HepG2 (cell line): ENCODE measurements around the gene MISP3. TPM values are rescaled to one million over a fixed set of nuclear protein-coding genes. Genes with fewer than 3 reads are reported as not detected.
A peak's percentile ranks its signal among the peaks of the same experiment; 100 is the strongest.

Experiments used
- CTCF ChIP-seq: sonication (generic); formaldehyde crosslinking; IDR thresholded peaks from 2 replicates; pipeline ENCODE4 v1.5.0; 2020; ENCODE audit warnings: mild to moderate bottlenecking, missing genetic modification reagents, moderate library complexity
- DZIP1 ChIP-seq: sonication (generic); formaldehyde crosslinking; IDR thresholded peaks from 2 replicates; pipeline ENCODE4 v1.5.0; 2020; ENCODE audit warnings: mild to moderate bottlenecking, missing genetic modification reagents
- FOXC1 ChIP-seq: sonication (generic); formaldehyde crosslinking; IDR thresholded peaks from 2 replicates; pipeline ENCODE4 v1.8.0; 2022; ENCODE audit warnings: mild to moderate bottlenecking, missing genetic modification reagents, borderline replicate concordance
- GATAD1 ChIP-seq: IDR thresholded peaks from 2 replicates; pipeline ENCODE4 v1.6.1; 2016; ENCODE audit warnings: missing genetic modification reagents, missing compliant biosample characterization
- GATAD2A ChIP-seq: IDR thresholded peaks from 2 replicates; pipeline ENCODE4 v1.6.1; 2016
- GTF2F1 ChIP-seq: fragments of 150-350 bp; IDR thresholded peaks from 2 replicates; pipeline ENCODE4 v1.6.1; 2014; ENCODE audit warnings: low read length
- HMGA1 ChIP-seq: sonication (generic); formaldehyde crosslinking; conservative IDR thresholded peaks from 2 replicates; pipeline ENCODE4 v1.4.0; 2020; ENCODE audit warnings: missing genetic modification reagents
- LCORL ChIP-seq, 2 experiments: fragments of 450-650 bp in 1 of 2; sonication (generic) in 1 of 2; formaldehyde crosslinking in 1 of 2; IDR thresholded peaks; 2 replicates each; pipeline versions ENCODE4 v1.5.0 to v1.6.1; 2017 to 2020; ENCODE audit warnings: antibody characterized with exemption in 1 of 2, missing genetic modification reagents in 1 of 2
- MAX ChIP-seq: IDR thresholded peaks from 2 replicates; pipeline ENCODE4 v1.6.1; 2012; ENCODE audit warnings: inconsistent platforms
- MBD4 ChIP-seq: IDR thresholded peaks from 2 replicates; pipeline ENCODE4 v1.6.1; 2012; ENCODE audit warnings: low read length, inconsistent platforms, borderline replicate concordance
- MEIS2 ChIP-seq: sonication (generic); formaldehyde crosslinking; IDR thresholded peaks from 2 replicates; pipeline ENCODE4 v1.9.0; 2021; ENCODE audit warnings: mild to moderate bottlenecking, missing genetic modification reagents
- NFRKB ChIP-seq: fragments of 450-650 bp; IDR thresholded peaks from 2 replicates; pipeline ENCODE4 v1.6.1; 2017
- RARA ChIP-seq: IDR thresholded peaks from 2 replicates; pipeline ENCODE4 v1.6.1; 2016; ENCODE audit warnings: missing genetic modification reagents, missing compliant biosample characterization
- RFXAP ChIP-seq: sonication (generic); formaldehyde crosslinking; IDR thresholded peaks from 2 replicates; pipeline ENCODE4 v1.4.0; 2020; ENCODE audit warnings: missing genetic modification reagents, borderline replicate concordance
- ZNF333 ChIP-seq: sonication (generic); formaldehyde crosslinking; IDR thresholded peaks from 2 replicates; pipeline ENCODE4 v1.4.0; 2020; ENCODE audit warnings: mild to moderate bottlenecking, missing genetic modification reagents, borderline replicate concordance
- ZNF552 ChIP-seq: sonication (generic); formaldehyde crosslinking; IDR thresholded peaks from 2 replicates; pipeline ENCODE4 v1.9.0; 2022; ENCODE audit warnings: missing genetic modification reagents, mild to moderate bottlenecking, borderline replicate concordance
- ZNF570 ChIP-seq: sonication (generic); formaldehyde crosslinking; IDR thresholded peaks from 2 replicates; pipeline ENCODE4 v1.4.0; 2020; ENCODE audit warnings: mild to moderate bottlenecking, missing genetic modification reagents, borderline replicate concordance
- ZNF580 ChIP-seq: IDR thresholded peaks from 2 replicates; pipeline ENCODE4 v1.6.1; 2016; ENCODE audit warnings: low read depth, borderline replicate concordance
- ZNF609 ChIP-seq: sonication (generic); formaldehyde crosslinking; IDR thresholded peaks from 2 replicates; pipeline ENCODE4 v1.4.0; 2020; ENCODE audit warnings: mild to moderate bottlenecking, missing genetic modification reagents, borderline replicate concordance
- ZNF724P ChIP-seq: sonication (generic); formaldehyde crosslinking; IDR thresholded peaks from 2 replicates; pipeline ENCODE4 v1.8.0; 2022; ENCODE audit warnings: missing genetic modification reagents, borderline replicate concordance
- ZNF766 ChIP-seq: sonication (generic); formaldehyde crosslinking; IDR thresholded peaks from 2 replicates; pipeline ENCODE4 v1.5.0; 2020; ENCODE audit warnings: missing genetic modification reagents, borderline replicate concordance
- polyA plus RNA-seq, 8 experiments: library from polyadenylated mRNA; depleted of rRNA in 3 of 8; stranded (reverse) in 7 of 8; unstranded in 1 of 8; fragments of >200 nt; fragmentation: Illumina TruSeq in 4 of 8; extraction: Trizol in 4 of 8; gene quantifications; 2 replicates each; pipeline versions ENCODE4 v1.2.1 to v1.2.3, GENCODE V29; 2011 to 2016; ENCODE audit warnings: low read depth in 4 of 8, missing spikeins in 1 of 8, mixed read lengths in 1 of 8; ENCODE audit not compliant: insufficient read depth in 1 of 8
- total RNA-seq, 5 experiments: library from RNA; depleted of rRNA; stranded (reverse); fragments of >200 nt; fragmentation: Illumina TruSeq; extraction: Trizol; gene quantifications; 2 replicates each; pipeline ENCODE4 v1.2.3, GENCODE V29; 2016; ENCODE audit warnings: low read depth in 1 of 5

Gene MISP3
- total and polyA plus RNA-seq, 2 of the 13 experiments (the other 11 are each of a cell fraction or from before 2014, with no cell fraction given) = 2.5 to 5.4 TPM

GRCh38 chr19:14091813-14092462 lies 19.4 kb downstream of the MISP3 start (continued):
- no peak for TF ChIP-seq MAX
- no peak for TF ChIP-seq MBD4
- TF ChIP-seq FOXC1 (CRISPR knock-in tag) = no peak
- no peak for TF ChIP-seq DZIP1 (CRISPR knock-in tag)
- no peak for TF ChIP-seq LCORL (IDR thresholded peaks at IDR 0.05)
- TF ChIP-seq LCORL (CRISPR knock-in tag; IDR thresholded peaks at IDR 0.05) = peak; percentile 3; the same call in 1 of the 2 replicates
- TF ChIP-seq ZNF580 (CRISPR knock-in tag) = no peak
- TF ChIP-seq ZNF609 (CRISPR knock-in tag) = no peak
- TF ChIP-seq ZNF333 (CRISPR knock-in tag) = no peak
- TF ChIP-seq ZNF766 (CRISPR knock-in tag) = no peak
- TF ChIP-seq CTCF (CRISPR knock-in tag) = no peak
- TF ChIP-seq RFXAP = no peak
- TF ChIP-seq GATAD2A (CRISPR knock-in tag) = no peak
- TF ChIP-seq RARA = peak; percentile 42; the same call in 1 of the 2 replicates
- peak; percentile 70; the same call in 1 of the 2 replicates for TF ChIP-seq MEIS2 (CRISPR knock-in tag)
- TF ChIP-seq GATAD1 = no peak
- no peak for TF ChIP-seq HMGA1 (CRISPR knock-in tag)
- TF ChIP-seq NFRKB = no peak
- no peak for TF ChIP-seq ZNF552 (CRISPR knock-in tag)
- no peak for TF ChIP-seq GTF2F1
- no peak for TF ChIP-seq ZNF570 (CRISPR knock-in tag)
- no peak for TF ChIP-seq ZNF724P (CRISPR knock-in tag)
